Natural killer cell (primary cell): Measurements from ENCODE around the gene ZP2. TPM values are rescaled to one million over a fixed set of nuclear protein-coding genes. Genes with fewer than 3 reads are reported as not detected.
A peak's percentile ranks its signal among the peaks of the same experiment; 100 is the strongest.
"Not testable (repeated sequence)": the region's sequence is repeated elsewhere in the genome, so short reads cannot be mapped to it uniquely, and the experiment has no call there.

Experiments used
- ATAC-seq, 3 donors: fragments of 150-1000 bp in 2 of 3; fragments of 200-7000 bp in 1 of 3; cut with Tn5 transposase; 1 replicate in 1 of 3; 2 replicates in 2 of 3; pipeline ENCODE4 v1.10.0; 2021; ENCODE audit warnings: mild to moderate bottlenecking in 2 of 3, moderate library complexity in 2 of 3
- DNase-seq, 2 donors: peaks; one replicate each; pipeline versions ENCODE4 v3.0.0 to v3.0.0-alpha.2; 2013 to 2021; ENCODE audit warnings: mixed read lengths in 1 of 2
- H3K27ac ChIP-seq: one replicate; pipeline ENCODE4 v1.5.1; 2013; ENCODE audit warnings: mild to moderate bottlenecking, low read length
- H3K27me3 ChIP-seq: one replicate; pipeline ENCODE4 v1.6.1; 2013; ENCODE audit warnings: low read length; ENCODE audit not compliant: control insufficient read depth, insufficient read depth
- H3K36me3 ChIP-seq: one replicate; pipeline ENCODE4 v1.6.1; 2013; ENCODE audit warnings: low read length; ENCODE audit not compliant: control insufficient read depth, insufficient read depth
- H3K4me1 ChIP-seq: one replicate; pipeline ENCODE4 v1.6.1; 2013; ENCODE audit warnings: low read length; ENCODE audit not compliant: control insufficient read depth, insufficient read depth
- H3K4me3 ChIP-seq: one replicate; pipeline ENCODE4 v1.5.1; 2013; ENCODE audit warnings: low read length
- H3K9me3 ChIP-seq: one replicate; pipeline ENCODE4 v1.6.1; 2013; ENCODE audit warnings: low read length; ENCODE audit not compliant: control insufficient read depth, insufficient read depth
- H3K27ac Mint-ChIP-seq, 2 donors: one replicate each; pipeline ENCODE4 v1.8.0; 2022; ENCODE audit warnings: mild to moderate bottlenecking in 2 of 2, mixed read lengths in 2 of 2, moderate library complexity in 1 of 2
- H3K27me3 Mint-ChIP-seq, 2 donors: one replicate each; pipeline ENCODE4 v1.8.0; 2022; ENCODE audit warnings: low read depth in 2 of 2, mixed read lengths in 2 of 2
- H3K36me3 Mint-ChIP-seq: one replicate; pipeline ENCODE4 v1.8.0; 2022; ENCODE audit warnings: mixed read lengths
- H3K4me1 Mint-ChIP-seq, 2 donors: one replicate each; pipeline ENCODE4 v1.8.0; 2022; ENCODE audit warnings: mixed read lengths in 2 of 2
- H3K4me3 Mint-ChIP-seq: one replicate; pipeline ENCODE4 v1.8.0; 2022; ENCODE audit warnings: mild to moderate bottlenecking, moderate library complexity, mixed read lengths
- H3K9me3 Mint-ChIP-seq, 2 donors: one replicate each; pipeline ENCODE4 v1.8.0; 2022; ENCODE audit warnings: mixed read lengths in 2 of 2
- WGBS: methylation state at CpG from one replicate; pipeline ENCODE4 v1.1.7; 2013; ENCODE audit warnings: missing lambda C conversion rate; ENCODE audit not compliant: insufficient coverage; 5-methylcytosine and 5-hydroxymethylcytosine counted together
- intact Hi-C: fragments of 100-400 bp; cut with micrococcal nuclease; formaldehyde crosslinking; loops from one replicate; pipeline ENCODE4 v1.14.2; 2022
- total RNA-seq, 4 donors: library from RNA; stranded (reverse); fragments of 120-200 nt in 1 of 4; gene quantifications; one replicate each; pipeline versions ENCODE4 v1.2.3 to v1.2.4, GENCODE V29; 2013 to 2022
- TF ChIP-seq, protein P1 (sequence below): fragments of 200-600 bp; IDR thresholded peaks from one replicate; pipeline ENCODE4 v1.8.0; 2022; ENCODE audit warnings: antibody characterized with exemption

ZP2 gene
- total RNA-seq, 3 donors from 2014 or later (not counting 1 experiment from before 2014, with no cell fraction given), result not detected

- H3K4me3 ChIP-seq, result peak within 1 kb of the TSS; percentile 75
- WGBS, result under 1% methylated on average over 58 of the region's 59 CpGs
Measured at GRCh38 chr16:21158208-21159110, 52.9 kb downstream of the ZP2 start, which contains the start of gene LDAF1. Gene LDAF1 (plus strand): TSS chr16:21158674. CDS start chr16:21161183, 2,509 bp downstream.

GRCh38 chr16:21157632-21158031 is 53.7 kb downstream of the ZP2 start:
- Histone ChIP-seq H3K36me3 (no peaks in the 10 kb centered on the region), H3K4me3 (no peak overlapping the region), H3K4me1 (peaks cover 20% of the 10 kb centered on the region), H3K27ac (no peak overlapping the region), H3K9me3 (no peaks in the 10 kb centered on the region), H3K27me3 (no peaks in the 10 kb centered on the region)
- DNase-seq (no peak), ATAC-seq (no peak)
- Mint-ChIP-seq H3K36me3 (no peaks in the 10 kb centered on the region), H3K27me3 (no peaks in the 10 kb centered on the region), H3K4me3 (peak overlapping the region; percentile 93), H3K9me3 (no peaks in the 10 kb centered on the region), H3K4me1 (peaks cover 11 to 17% of the 10 kb centered on the region in 2 donors), H3K27ac (no peak overlapping the region)
- 91% methylated on average over 4 of the region's 5 CpGs for WGBS
- TF ChIP-seq, protein P1, sequence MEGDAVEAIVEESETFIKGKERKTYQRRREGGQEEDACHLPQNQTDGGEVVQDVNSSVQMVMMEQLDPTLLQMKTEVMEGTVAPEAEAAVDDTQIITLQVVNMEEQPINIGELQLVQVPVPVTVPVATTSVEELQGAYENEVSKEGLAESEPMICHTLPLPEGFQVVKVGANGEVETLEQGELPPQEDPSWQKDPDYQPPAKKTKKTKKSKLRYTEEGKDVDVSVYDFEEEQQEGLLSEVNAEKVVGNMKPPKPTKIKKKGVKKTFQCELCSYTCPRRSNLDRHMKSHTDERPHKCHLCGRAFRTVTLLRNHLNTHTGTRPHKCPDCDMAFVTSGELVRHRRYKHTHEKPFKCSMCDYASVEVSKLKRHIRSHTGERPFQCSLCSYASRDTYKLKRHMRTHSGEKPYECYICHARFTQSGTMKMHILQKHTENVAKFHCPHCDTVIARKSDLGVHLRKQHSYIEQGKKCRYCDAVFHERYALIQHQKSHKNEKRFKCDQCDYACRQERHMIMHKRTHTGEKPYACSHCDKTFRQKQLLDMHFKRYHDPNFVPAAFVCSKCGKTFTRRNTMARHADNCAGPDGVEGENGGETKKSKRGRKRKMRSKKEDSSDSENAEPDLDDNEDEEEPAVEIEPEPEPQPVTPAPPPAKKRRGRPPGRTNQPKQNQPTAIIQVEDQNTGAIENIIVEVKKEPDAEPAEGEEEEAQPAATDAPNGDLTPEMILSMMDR, result no peak
- intact Hi-C loops, result no loop called here

More at GRCh38 chr16:21158208-21159110, 52.9 kb downstream of the ZP2 start, which contains the start of gene LDAF1:
- Mint-ChIP-seq H3K9me3 (no peaks in the 10 kb centered on the region), H3K4me1 (peaks cover 11 to 17% of the 10 kb centered on the region in 2 donors), H3K27me3 (no peaks in the 10 kb centered on the region), H3K36me3 (no peaks in the 10 kb centered on the region), H3K27ac (peak within 1 kb of the TSS in 1 of 2 donors; percentile 77), H3K4me3 (peak within 1 kb of the TSS; percentile 93)
- Histone ChIP-seq H3K4me1 (peaks cover 20% of the 10 kb centered on the region), H3K27me3 (no peaks in the 10 kb centered on the region), H3K27ac (peak within 1 kb of the TSS; percentile 13), H3K36me3 (no peaks in the 10 kb centered on the region), H3K9me3 (no peaks in the 10 kb centered on the region)
- ATAC-seq (peak; percentile 94 to 98 (median 97)), DNase-seq (peak; percentile 64 to 84)
- TF ChIP-seq, protein P1, result no peak
- intact Hi-C loops, result no loop called here

GRCh38 chr16:21156767-21157467 is 54.5 kb downstream of the ZP2 start:
- 88% methylated on average over 5 of the region's 6 CpGs for WGBS

DNA sequence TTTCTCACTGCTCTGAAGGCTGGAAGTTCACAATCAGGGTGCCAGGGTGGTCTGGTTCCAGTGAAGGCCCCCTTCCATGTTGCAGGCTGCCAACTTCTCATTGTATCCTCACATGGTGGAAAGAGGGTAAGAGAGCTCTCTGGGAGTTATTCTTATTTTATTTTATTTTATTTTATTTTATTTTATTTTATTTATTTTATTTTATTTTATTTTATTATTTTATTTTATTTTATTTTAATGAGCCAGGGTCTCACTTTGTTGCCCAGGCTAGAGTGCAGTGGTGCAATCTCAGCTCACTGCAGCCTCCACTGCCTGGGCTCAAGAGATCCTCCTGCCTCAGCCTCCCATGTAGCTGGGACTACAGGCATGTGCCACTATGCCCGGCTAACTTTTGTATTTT is 55.4 kb downstream of the ZP2 start:
- H3K4me3 Mint-ChIP-seq, H3K4me3 ChIP-seq, H3K27me3 ChIP-seq, H3K36me3 ChIP-seq, intact Hi-C loops, ATAC-seq, H3K9me3 ChIP-seq, H3K27ac Mint-ChIP-seq, H3K36me3 Mint-ChIP-seq, DNase-seq, H3K27me3 Mint-ChIP-seq, H3K27ac ChIP-seq, H3K9me3 Mint-ChIP-seq: not testable (repeated sequence)
- H3K4me1 ChIP-seq, result peaks cover 20% of the 10 kb centered on the region
- H3K4me1 Mint-ChIP-seq, result peaks cover 11 to 17% of the 10 kb centered on the region in 2 donors
- WGBS, result no CpG with 5 or more reads among the region's 1 CpG

More at GRCh38 chr16:21156767-21157467, 54.5 kb downstream of the ZP2 start:
- no peaks in the 10 kb centered on the region for H3K27me3 ChIP-seq
- ATAC-seq, result no peak
- no peak overlapping the region for H3K27ac Mint-ChIP-seq
- no peaks in the 10 kb centered on the region for H3K27me3 Mint-ChIP-seq
- H3K4me3 Mint-ChIP-seq, result peak overlapping the region; percentile 33
- peaks cover 11 to 17% of the 10 kb centered on the region in 2 donors for H3K4me1 Mint-ChIP-seq
- H3K36me3 Mint-ChIP-seq, result no peaks in the 10 kb centered on the region
- no peak overlapping the region for H3K4me3 ChIP-seq
- DNase-seq, result peak in 1 of 2 donors; percentile 33
- no peak overlapping the region for H3K27ac ChIP-seq
- H3K9me3 ChIP-seq, result no peaks in the 10 kb centered on the region
- H3K9me3 Mint-ChIP-seq, result no peaks in the 10 kb centered on the region
- TF ChIP-seq, protein P1, result peak; percentile 34
- no peaks in the 10 kb centered on the region for H3K36me3 ChIP-seq
- peaks cover 20% of the 10 kb centered on the region for H3K4me1 ChIP-seq
- intact Hi-C loops, result no loop called here

GRCh38 chr16:21153124-21153729 is 58.1 kb downstream of the ZP2 start:
- DNase-seq, H3K4me3 Mint-ChIP-seq, ATAC-seq, H3K27me3 ChIP-seq, H3K36me3 ChIP-seq, H3K4me3 ChIP-seq, H3K9me3 Mint-ChIP-seq, H3K27ac Mint-ChIP-seq, H3K9me3 ChIP-seq, H3K4me1 Mint-ChIP-seq, H3K27ac ChIP-seq, H3K4me1 ChIP-seq, intact Hi-C loops, H3K36me3 Mint-ChIP-seq: not testable (repeated sequence)
- peaks cover 4 to 15% of the 10 kb centered on the region in 2 donors for H3K27me3 Mint-ChIP-seq
- WGBS, result 98% methylated on average over 10 of the region's 11 CpGs
